AG04450 (cell line): Measurements from ENCODE around the gene GPR151. TPM values are rescaled to one million over a fixed set of nuclear protein-coding genes. Genes with fewer than 3 reads are reported as not detected.
A peak's percentile ranks its signal among the peaks of the same experiment; 100 is the strongest.

Source experiments
- CTCF ChIA-PET: fragments of 300-600, 350-600 bp; formaldehyde crosslinking; extraction: SDS; loops from one replicate; lab custom pipeline; 2022; ENCODE audit warnings: antibody characterized with exemption, inconsistent platforms; lab: Charles Lee
- POLR2A ChIA-PET: fragments of 350-600 bp; formaldehyde crosslinking; extraction: SDS; loops from one replicate; lab custom pipeline; 2021; ENCODE audit warnings: antibody characterized with exemption, inconsistent platforms; lab: Yijun Ruan, JAX
- DNase-seq: peaks from one replicate; pipeline ENCODE4 v3.0.0-alpha.2; 2011; ENCODE audit warnings: low read depth, low spot score
- H3K27ac ChIP-seq: one replicate; pipeline ENCODE4 v1.5.1; 2012; ENCODE audit warnings: low read depth, low read length, control low read depth
- H3K27me3 ChIP-seq: one replicate; pipeline ENCODE4 v1.6.0; 2012; ENCODE audit warnings: low read length; ENCODE audit not compliant: control insufficient read depth, insufficient read depth
- H3K4me3 ChIP-seq: 2 replicates; pipeline ENCODE4 v1.5.1; 2011; ENCODE audit warnings: mild to moderate bottlenecking, low read depth, low read length, control low read depth
- H3K9me3 ChIP-seq: 2 replicates; pipeline ENCODE4 v1.5.1; 2012; ENCODE audit warnings: low read length; ENCODE audit not compliant: control insufficient read depth, insufficient read depth
- polyA plus RNA-seq: library from polyadenylated mRNA; depleted of rRNA; stranded (reverse); fragments of >200 nt; gene quantifications from 2 replicates; pipeline ENCODE4 v1.2.3, GENCODE V29; 2011
- TF ChIP-seq, protein P1 (sequence below): IDR thresholded peaks from 2 replicates; pipeline ENCODE4 v1.5.1; 2011; ENCODE audit warnings: low read depth, low read length, control low read depth, inconsistent platforms

Gene GPR151
- polyA plus RNA-seq, 1 experiment = not detected

DNA sequence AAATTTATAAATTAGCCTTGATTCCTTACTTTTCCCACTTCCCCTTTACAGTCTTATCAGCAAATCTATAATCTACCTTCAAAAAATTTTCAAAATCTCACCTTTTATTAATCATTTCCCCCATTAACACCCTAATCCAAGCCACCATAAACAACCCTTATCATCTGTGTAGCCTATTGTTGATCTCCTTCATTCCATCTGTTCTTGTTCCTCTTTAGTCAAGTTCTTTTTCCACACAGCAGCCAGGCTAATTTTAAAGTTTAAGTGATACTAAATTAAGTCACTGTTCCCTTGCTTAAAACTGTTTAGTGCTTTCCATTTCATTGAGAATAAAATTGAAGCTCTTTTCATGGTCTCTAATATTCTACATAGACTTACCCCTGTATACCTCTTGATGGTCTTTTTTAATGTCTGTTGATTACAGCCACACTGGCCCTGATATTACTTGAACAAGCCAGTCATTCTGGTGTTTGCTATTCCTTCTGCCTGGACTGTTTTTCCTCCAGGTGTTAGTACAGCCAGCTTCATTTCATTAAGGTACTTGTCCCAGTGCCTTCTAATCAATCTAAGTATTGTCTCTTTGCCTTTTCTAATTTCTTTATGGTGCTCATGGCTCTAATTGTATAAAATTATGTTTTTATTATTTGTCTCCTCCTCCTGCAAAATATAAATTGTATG lies 31.1 kb downstream of the GPR151 start:
- DNase-seq = no peak
- Histone ChIP-seq H3K27me3 (no peaks in the 10 kb centered on the region), H3K9me3 (no peaks in the 10 kb centered on the region), H3K27ac (no peak overlapping the region), H3K4me3 (no peak overlapping the region)
- ChIA-PET POLR2A (no interaction called here), CTCF (interaction anchor here (1.5 kb wide), 1 partner anchor 38 kb away, joined by 5 read pairs; no protein-coding TSS in a partner anchor)
- TF ChIP-seq, protein P1, sequence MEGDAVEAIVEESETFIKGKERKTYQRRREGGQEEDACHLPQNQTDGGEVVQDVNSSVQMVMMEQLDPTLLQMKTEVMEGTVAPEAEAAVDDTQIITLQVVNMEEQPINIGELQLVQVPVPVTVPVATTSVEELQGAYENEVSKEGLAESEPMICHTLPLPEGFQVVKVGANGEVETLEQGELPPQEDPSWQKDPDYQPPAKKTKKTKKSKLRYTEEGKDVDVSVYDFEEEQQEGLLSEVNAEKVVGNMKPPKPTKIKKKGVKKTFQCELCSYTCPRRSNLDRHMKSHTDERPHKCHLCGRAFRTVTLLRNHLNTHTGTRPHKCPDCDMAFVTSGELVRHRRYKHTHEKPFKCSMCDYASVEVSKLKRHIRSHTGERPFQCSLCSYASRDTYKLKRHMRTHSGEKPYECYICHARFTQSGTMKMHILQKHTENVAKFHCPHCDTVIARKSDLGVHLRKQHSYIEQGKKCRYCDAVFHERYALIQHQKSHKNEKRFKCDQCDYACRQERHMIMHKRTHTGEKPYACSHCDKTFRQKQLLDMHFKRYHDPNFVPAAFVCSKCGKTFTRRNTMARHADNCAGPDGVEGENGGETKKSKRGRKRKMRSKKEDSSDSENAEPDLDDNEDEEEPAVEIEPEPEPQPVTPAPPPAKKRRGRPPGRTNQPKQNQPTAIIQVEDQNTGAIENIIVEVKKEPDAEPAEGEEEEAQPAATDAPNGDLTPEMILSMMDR = no peak

DNA sequence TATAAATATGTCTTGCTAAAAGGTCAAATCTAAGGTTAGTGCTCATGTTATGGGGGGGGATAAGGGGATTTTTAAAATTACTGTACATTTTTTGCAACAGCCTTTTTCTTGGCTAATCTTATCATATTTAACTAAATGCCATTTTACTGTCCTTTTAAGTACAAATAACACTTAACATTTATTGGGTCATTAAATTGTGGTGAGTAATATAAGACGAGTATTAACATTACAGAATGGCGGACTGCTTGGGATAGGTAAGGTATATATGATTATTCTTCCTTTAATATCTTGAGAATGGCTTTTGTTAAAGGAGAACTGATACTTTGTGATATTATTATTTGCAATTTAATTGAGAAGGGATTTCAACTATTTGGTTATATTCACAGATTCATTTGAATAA lies 33.2 kb downstream of the GPR151 start:
- ChIA-PET CTCF (no interaction called here), POLR2A (no interaction called here)
- TF ChIP-seq, protein P1 = no peak
- Histone ChIP-seq H3K4me3 (no peak overlapping the region), H3K27ac (no peak overlapping the region), H3K9me3 (no peaks in the 10 kb centered on the region), H3K27me3 (no peaks in the 10 kb centered on the region)
- no peak for DNase-seq

DNA sequence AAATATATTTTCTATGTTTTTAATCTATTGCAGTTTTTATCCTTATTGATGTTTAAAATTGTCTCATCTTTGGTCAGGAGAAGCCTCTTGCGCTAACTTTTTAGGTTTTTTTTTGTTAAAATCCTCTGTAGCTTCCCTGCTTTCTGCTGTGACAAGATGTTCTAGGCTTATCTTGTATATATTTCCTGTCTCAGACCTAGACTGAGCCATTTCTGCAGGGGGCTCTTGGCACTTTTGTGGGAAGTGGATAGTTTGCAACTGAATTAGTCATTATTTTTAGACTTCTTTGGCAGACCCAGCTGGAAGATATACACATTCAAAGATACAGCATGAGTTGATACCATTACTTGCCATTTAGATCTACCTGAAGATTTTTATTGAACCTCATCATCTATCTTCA lies 40.1 kb downstream of the GPR151 start:
- H3K27ac ChIP-seq = no peak overlapping the region
- ChIA-PET CTCF (interaction anchor here (1.6 kb wide), 1 partner anchor 10 kb away, joined by 6 read pairs; no protein-coding TSS in a partner anchor), POLR2A (no interaction called here)
- no peaks in the 10 kb centered on the region for H3K27me3 ChIP-seq
- H3K4me3 ChIP-seq = no peak overlapping the region
- TF ChIP-seq, protein P1 = no peak
- no peak for DNase-seq
- no peaks in the 10 kb centered on the region for H3K9me3 ChIP-seq

DNA sequence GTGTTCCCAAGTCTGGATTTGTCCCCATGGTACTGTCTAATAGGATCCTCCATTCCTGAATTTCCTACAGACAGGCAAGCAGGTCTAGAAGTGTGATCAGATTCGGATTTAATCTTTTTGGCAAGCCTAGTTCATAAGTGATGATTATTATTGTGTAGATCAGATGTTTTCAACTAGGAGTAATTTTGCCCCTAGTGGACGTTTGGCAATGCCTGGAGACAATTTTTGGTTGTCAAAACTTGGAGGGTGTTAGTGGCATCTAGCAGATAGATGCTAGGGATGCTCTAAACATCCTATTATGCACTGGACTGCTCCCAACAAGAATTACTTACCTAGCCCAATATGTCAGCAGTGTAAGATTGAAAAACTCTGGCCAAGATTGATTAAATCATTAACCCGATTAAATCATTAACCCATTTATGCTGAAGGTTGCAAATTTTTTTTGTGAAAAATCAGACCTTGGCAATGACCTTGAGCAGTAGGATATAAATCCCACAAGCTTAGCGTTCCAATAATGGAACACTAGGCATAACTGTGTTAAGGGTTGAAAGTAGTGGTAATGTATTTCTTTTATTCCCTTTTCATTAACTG lies 40.7 kb downstream of the GPR151 start:
- Histone ChIP-seq H3K27me3 (no peaks in the 10 kb centered on the region), H3K4me3 (no peak overlapping the region), H3K9me3 (no peaks in the 10 kb centered on the region), H3K27ac (no peak overlapping the region)
- no peak for DNase-seq
- TF ChIP-seq, protein P1 = peak; percentile 39
- ChIA-PET CTCF (interaction anchor here (1.6 kb wide), 1 partner anchor 9 kb away, joined by 6 read pairs; no protein-coding TSS in a partner anchor), POLR2A (no interaction called here)

DNA sequence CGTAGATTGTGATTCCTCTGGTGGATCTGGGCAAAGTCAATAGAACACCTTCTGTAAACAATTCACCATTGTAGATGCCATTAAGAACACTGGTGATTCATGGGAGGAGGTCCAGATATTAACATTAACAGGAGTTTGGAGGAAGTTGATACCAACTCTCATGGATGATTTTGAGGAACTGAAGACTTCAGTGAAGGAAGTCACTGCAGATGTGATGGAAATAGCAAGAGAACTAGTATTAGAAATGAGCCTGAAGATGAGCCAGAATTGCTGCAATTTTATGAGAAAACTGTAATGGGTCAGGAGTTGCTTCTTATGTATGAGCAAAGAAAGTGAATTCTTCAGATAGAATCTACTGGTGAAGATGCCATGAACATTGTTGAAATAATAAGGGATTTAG lies 41.9 kb downstream of the GPR151 start:
- Histone ChIP-seq H3K4me3 (no peak overlapping the region), H3K9me3 (no peaks in the 10 kb centered on the region), H3K27me3 (no peaks in the 10 kb centered on the region), H3K27ac (no peak overlapping the region)
- POLR2A ChIA-PET = no interaction called here
- no peak for DNase-seq
- CTCF ChIA-PET = interaction anchor here (1.1 kb wide), 1 partner anchor 12 kb away, joined by 3 read pairs; no protein-coding TSS in a partner anchor
- TF ChIP-seq, protein P1 = no peak
